IMR-90 (cell line): ENCODE results near the gene C1QTNF1. TPM values are rescaled to one million over a fixed set of nuclear protein-coding genes. Genes with fewer than 3 reads are reported as not detected.

ENCODE experiments used
- ATAC-seq: fragments of 200-7000 bp; cut with Tn5 transposase; 2 replicates; pipeline ENCODE4 v1.9.1; 2020; ENCODE audit warnings: low read depth, mild to moderate bottlenecking, moderate library complexity
- BruUV-seq: library from RNA; stranded (reverse); fragments of 400-500 nt; replicated peaks from 2 replicates; lab custom pipeline; 2021; lab: Mats Ljungman, UMichigan
- CTCF ChIA-PET: fragments of 300-600 bp; formaldehyde crosslinking; extraction: SDS; loops from one replicate; lab custom pipeline; 2021; ENCODE audit warnings: antibody characterized with exemption; lab: Yijun Ruan, JAX
- POLR2A ChIA-PET: fragments of 300-600 bp; sonication (Branson Sonifier 250); formaldehyde crosslinking; loops from one replicate; lab custom pipeline; 2022; ENCODE audit warnings: antibody characterized with exemption; ENCODE audit not compliant: unreplicated experiment; lab: Charles Lee
- DNase-seq: peaks from one replicate; pipeline ENCODE4 v3.0.0; 2013
- H2AFZ ChIP-seq: replicated peaks from 2 replicates; pipeline ENCODE3; 2013; ENCODE audit warnings: low read length, mild to moderate bottlenecking; ENCODE audit not compliant: poor library complexity
- H2AK5ac ChIP-seq: 2 replicates; pipeline ENCODE4 v1.6.1; 2013; ENCODE audit warnings: low read depth, low read length, inconsistent platforms
- H2AK9ac ChIP-seq: replicated peaks from 2 replicates; pipeline ENCODE3; 2013; ENCODE audit warnings: mild to moderate bottlenecking, low read depth, low read length, moderate library complexity; ENCODE audit not compliant: poor library complexity
- H2BK120ac ChIP-seq: 2 replicates; pipeline ENCODE4 v1.6.1; 2013; ENCODE audit warnings: low read depth, low read length, inconsistent platforms
- H2BK15ac ChIP-seq: 3 replicates; pipeline ENCODE4 v1.6.1; 2013; ENCODE audit warnings: low read depth, low read length, inconsistent platforms
- H2BK20ac ChIP-seq: 2 replicates; pipeline ENCODE4 v1.6.1; 2013; ENCODE audit warnings: low read depth, mild to moderate bottlenecking, inconsistent platforms, low read length, moderate library complexity
- H2BK5ac ChIP-seq: 2 replicates; pipeline ENCODE4 v1.6.1; 2013; ENCODE audit warnings: mild to moderate bottlenecking, low read depth, low read length, inconsistent platforms; ENCODE audit not compliant: poor library complexity, severe bottlenecking
- H3K14ac ChIP-seq: replicated peaks from 2 replicates; pipeline ENCODE4 v1.6.1; 2013; ENCODE audit warnings: low read depth, low read length, inconsistent platforms
- H3K18ac ChIP-seq: 2 replicates; pipeline ENCODE4 v1.6.1; 2013; ENCODE audit warnings: low read depth, low read length, control low read depth
- H3K23ac ChIP-seq: 2 replicates; pipeline ENCODE4 v1.6.1; 2013; ENCODE audit warnings: low read depth, low read length, inconsistent platforms
- H3K27ac ChIP-seq: 2 replicates; pipeline ENCODE4 v1.5.1; 2013; ENCODE audit warnings: mild to moderate bottlenecking, control low read depth, low read length; ENCODE audit not compliant: insufficient read depth
- H3K27me3 ChIP-seq: 2 replicates; pipeline ENCODE4 v1.6.1; 2013; ENCODE audit warnings: low read length; ENCODE audit not compliant: control insufficient read depth, insufficient read depth
- H3K36me3 ChIP-seq: 2 replicates; pipeline ENCODE4 v1.6.1; 2013; ENCODE audit warnings: low read length, mixed read lengths; ENCODE audit not compliant: control insufficient read depth, insufficient read depth
- H3K4ac ChIP-seq: 2 replicates; pipeline ENCODE4 v1.6.1; 2013; ENCODE audit warnings: low read depth, low read length, inconsistent platforms
- H3K4me1 ChIP-seq: 2 replicates; pipeline ENCODE4 v1.6.1; 2013; ENCODE audit warnings: low read length, mixed read lengths; ENCODE audit not compliant: control insufficient read depth, insufficient read depth
- H3K4me2 ChIP-seq: 2 replicates; pipeline ENCODE4 v1.6.1; 2013; ENCODE audit warnings: low read depth, mild to moderate bottlenecking, control low read depth, low read length, moderate library complexity
- H3K4me3 ChIP-seq: 2 replicates; pipeline ENCODE4 v1.5.1; 2013; ENCODE audit warnings: low read depth, mild to moderate bottlenecking, control low read depth, low read length, moderate library complexity; ENCODE audit not compliant: insufficient read depth
- H3K56ac ChIP-seq: 2 replicates; pipeline ENCODE4 v1.6.1; 2013; ENCODE audit warnings: low read length, inconsistent platforms; ENCODE audit not compliant: insufficient read depth; ENCODE audit errors: extremely low read depth
- H3K79me1 ChIP-seq, 2 experiments: 2 replicates each; pipeline ENCODE4 v1.6.1; 2013; ENCODE audit warnings: low read length in 2 of 2, inconsistent platforms in 1 of 2, low read depth in 1 of 2
- H3K9ac ChIP-seq: 2 replicates; pipeline ENCODE4 v1.6.1; 2013; ENCODE audit warnings: low read depth, low read length, control low read depth
- H3K9me1 ChIP-seq: 2 replicates; pipeline ENCODE4 v1.6.1; 2013; ENCODE audit warnings: low read length, inconsistent platforms; ENCODE audit not compliant: insufficient read depth
- H3K9me3 ChIP-seq: 2 replicates; pipeline ENCODE4 v1.6.1; 2013; ENCODE audit warnings: low read length; ENCODE audit not compliant: control insufficient read depth, insufficient read depth
- H4K20me1 ChIP-seq: 2 replicates; pipeline ENCODE4 v1.6.1; 2013; ENCODE audit warnings: low read length, inconsistent platforms; ENCODE audit not compliant: insufficient read depth
- H4K5ac ChIP-seq: 2 replicates; pipeline ENCODE4 v1.6.1; 2013; ENCODE audit warnings: mild to moderate bottlenecking, low read depth, low read length, control low read depth
- H4K8ac ChIP-seq, 2 experiments: 2 replicates each; pipeline ENCODE4 v1.6.1; 2013; ENCODE audit warnings: low read depth in 2 of 2, low read length in 2 of 2, control low read depth in 1 of 2, inconsistent platforms in 1 of 2
- H4K91ac ChIP-seq: 2 replicates; pipeline ENCODE4 v1.6.1; 2013; ENCODE audit warnings: low read depth, low read length, inconsistent platforms; ENCODE audit not compliant: insufficient read depth
- CTCF ChIP-seq: conservative IDR thresholded peaks from 2 replicates; pipeline ENCODE4 v1.5.1; 2012; ENCODE audit warnings: mild to moderate bottlenecking, low read depth, low read length, improper control_type of control experiment
- ELK1 ChIP-seq: fragments of 150-350 bp; IDR thresholded peaks from 2 replicates; pipeline ENCODE4 v1.6.1; 2016; ENCODE audit warnings: low read depth, mild to moderate bottlenecking, low read length, moderate library complexity, borderline replicate concordance
- FOS ChIP-seq: fragments of 150-350 bp; IDR thresholded peaks from 2 replicates; pipeline ENCODE4 v1.6.1; 2016; ENCODE audit warnings: low read depth, low read length
- MAFK ChIP-seq: IDR thresholded peaks from 2 replicates; pipeline ENCODE4 v1.6.1; 2012; ENCODE audit warnings: low read depth, low read length, improper control_type of control experiment
- MXI1 ChIP-seq: IDR thresholded peaks from 2 replicates; pipeline ENCODE4 v1.6.1; 2012; ENCODE audit warnings: low read depth, mild to moderate bottlenecking, low read length, moderate library complexity, borderline replicate concordance
- POLR2A ChIP-seq: IDR thresholded peaks from 2 replicates; pipeline ENCODE4 v1.6.1; 2012; ENCODE audit warnings: mild to moderate bottlenecking, low read depth, low read length
- RAD21 ChIP-seq: IDR thresholded peaks from 2 replicates; pipeline ENCODE4 v1.6.1; 2012; ENCODE audit warnings: low read length, improper control_type of control experiment
- RCOR1 ChIP-seq: IDR thresholded peaks from 2 replicates; pipeline ENCODE4 v1.6.1; 2012; ENCODE audit warnings: mild to moderate bottlenecking, low read length, improper control_type of control experiment; ENCODE audit not compliant: insufficient replicate concordance
- RFX5 ChIP-seq: IDR thresholded peaks from 2 replicates; pipeline ENCODE4 v1.8.0; 2012; ENCODE audit warnings: low read depth, mild to moderate bottlenecking, low read length, moderate library complexity
- SMC3 ChIP-seq: fragments of 150-350 bp; IDR thresholded peaks from 2 replicates; pipeline ENCODE4 v1.6.1; 2016; ENCODE audit warnings: low read depth, mild to moderate bottlenecking, antibody characterized with exemption, low read length, moderate library complexity
- USF2 ChIP-seq: fragments of 150-350 bp; IDR thresholded peaks from 2 replicates; pipeline ENCODE4 v1.6.1; 2017; ENCODE audit warnings: mild to moderate bottlenecking, antibody characterized with exemption, low read length, low read depth
- WGBS, 2 experiments: methylation state at CpG; one replicate each; pipeline versions ENCODE4 v1.1.5 to v1.1.7; 2013; ENCODE audit warnings: missing lambda C conversion rate in 2 of 2; ENCODE audit not compliant: insufficient read length in 1 of 2; ENCODE audit errors: extremely low coverage in 2 of 2; 5-methylcytosine and 5-hydroxymethylcytosine counted together
- dilution Hi-C: fragments of 300-500 bp; cut with HindIII; formaldehyde crosslinking; loops from one replicate; pipeline ENCODE4 v1.14.3; 2018; ENCODE audit warnings: low sequenced_read_pairs; ENCODE audit not compliant: unreplicated experiment
- in situ Hi-C: fragments of 300-500 bp; cut with MboI; formaldehyde crosslinking; loops from 3 replicates; pipeline ENCODE4 v1.14.3; 2019; ENCODE audit warnings: low sequenced_read_pairs, inconsistent platforms, mixed read lengths
- intact Hi-C: fragments of 100-400 bp; cut with micrococcal nuclease; formaldehyde crosslinking; loops from 2 replicates; pipeline ENCODE4 v1.10.0; 2022
- polyA plus RNA-seq, 3 experiments: library from polyadenylated mRNA; depleted of rRNA; stranded (reverse); fragments of >200 nt; gene quantifications; 2 replicates each; pipeline ENCODE4 v1.2.3, GENCODE V29; 2012; ENCODE audit warnings: low replicate concordance in 1 of 3
- total RNA-seq: library from RNA; depleted of rRNA; stranded (reverse); fragments of >200 nt; gene quantifications from 2 replicates; pipeline ENCODE4 v1.2.3, GENCODE V29; 2012

C1QTNF1 gene
- total and polyA plus RNA-seq, 2 of the 4 experiments (the other 2 are of a cell fraction) = 3.4 to 8.4 TPM

GRCh38 chr17:79034931-79035485, 11.0 kb downstream of the C1QTNF1 start:
- no peak overlapping the region for H3K56ac ChIP-seq
- no peak overlapping the region for H3K4me2 ChIP-seq
- peak overlapping the region; percentile 3; the same call in 1 of the 2 replicates for H4K91ac ChIP-seq
- H3K4ac ChIP-seq = 0 out of 2 replicates have a peak overlapping the region, but pooled peaks have one; percentile 15
- ATAC-seq (no peak), DNase-seq (no peak)
- peaks cover 21% of the 10 kb centered on the region for H3K9me1 ChIP-seq
- peak overlapping the region; percentile 52 for H3K14ac ChIP-seq
- peaks cover 0 to 5% of the 10 kb centered on the region in 2 experiments; a peak in 1 of 4 replicates for H3K79me1 ChIP-seq
- dilution Hi-C loops (no loop called here), intact Hi-C loops (no loop called here), in situ Hi-C loops (no loop called here)
- H2BK15ac ChIP-seq = 0 out of 3 replicates have a peak overlapping the region, but pooled peaks have one; percentile 43
- H3K4me1 ChIP-seq = peaks cover 24% of the 10 kb centered on the region
- H4K20me1 ChIP-seq = no peaks in the 10 kb centered on the region
- no TSS peak for BruUV-seq
- CTCF ChIA-PET = no interaction called here
- no peaks in the 10 kb centered on the region for H3K36me3 ChIP-seq
- H3K18ac ChIP-seq = no peak overlapping the region
- no peak overlapping the region for H2BK5ac ChIP-seq
- H2BK120ac ChIP-seq = peak overlapping the region; percentile 68; the same call in 1 of the 2 replicates
- H3K27me3 ChIP-seq = no peaks in the 10 kb centered on the region
- no peak overlapping the region for H2AK9ac ChIP-seq
- TF ChIP-seq SMC3 (no peak), MXI1 (no peak), CTCF (no peak), POLR2A (no peak), RAD21 (no peak), USF2 (no peak), RFX5 (no peak), MAFK (no peak), ELK1 (no peak), FOS (no peak), RCOR1 (no peak)
- no peaks in the 10 kb centered on the region for H3K9me3 ChIP-seq
- H2AFZ ChIP-seq = no peak overlapping the region
- no peak overlapping the region; a peak in 1 of 4 replicates for H4K8ac ChIP-seq
- no peak overlapping the region for H3K4me3 ChIP-seq
- H2AK5ac ChIP-seq = peak overlapping the region; percentile 81
- no CpG with 5 or more reads among the region's 8 CpGs for WGBS, 2 experiments
- no peak overlapping the region for H3K9ac ChIP-seq
- no peak overlapping the region for H3K27ac ChIP-seq
- POLR2A ChIA-PET = no interaction called here
- no peak overlapping the region for H4K5ac ChIP-seq
- peak overlapping the region; percentile 51 for H2BK20ac ChIP-seq
- no peak overlapping the region for H3K23ac ChIP-seq
